Calu3 (cell line): Measurements from ENCODE around the gene PLEKHB1. TPM values are rescaled to one million over a fixed set of nuclear protein-coding genes. Genes with fewer than 3 reads are reported as not detected.

Source experiments
- BruUV-seq: library from RNA; stranded (reverse); fragments of 400-500 nt; replicated peaks from 2 replicates; lab custom pipeline; 2021; lab: Mats Ljungman, UMichigan
- CTCF ChIA-PET: fragments of 300-600 bp; sonication (Branson Sonifier 250); formaldehyde crosslinking; loops from one replicate; lab custom pipeline; 2022; ENCODE audit warnings: antibody characterized with exemption; lab: Charles Lee
- DNase-seq: peaks from one replicate; pipeline ENCODE4 v3.0.0; 2022
- H3K27ac Mint-ChIP-seq: one replicate; pipeline ENCODE4 v1.8.0; 2022; ENCODE audit warnings: mixed read lengths; ENCODE audit not compliant: unreplicated experiment
- H3K27me3 Mint-ChIP-seq: one replicate; pipeline ENCODE4 v1.8.0; 2022; ENCODE audit warnings: mixed read lengths; ENCODE audit not compliant: unreplicated experiment
- H3K36me3 Mint-ChIP-seq: one replicate; pipeline ENCODE4 v1.8.0; 2022; ENCODE audit warnings: mild to moderate bottlenecking, moderate library complexity, mixed read lengths; ENCODE audit not compliant: insufficient read depth, unreplicated experiment
- H3K4me1 Mint-ChIP-seq: one replicate; pipeline ENCODE4 v1.8.0; 2022; ENCODE audit warnings: mild to moderate bottlenecking, low read depth, mixed read lengths; ENCODE audit not compliant: unreplicated experiment
- H3K4me3 Mint-ChIP-seq: one replicate; pipeline ENCODE4 v1.8.0; 2022; ENCODE audit warnings: mild to moderate bottlenecking, low read depth, moderate library complexity, mixed read lengths; ENCODE audit not compliant: unreplicated experiment
- H3K9me3 Mint-ChIP-seq: one replicate; pipeline ENCODE4 v1.8.0; 2022; ENCODE audit warnings: low read depth, mixed read lengths; ENCODE audit not compliant: unreplicated experiment
- intact Hi-C: fragments of 100-400 bp; cut with micrococcal nuclease; formaldehyde crosslinking; loops from one replicate; pipeline ENCODE4 v1.10.0; 2022; ENCODE audit not compliant: unreplicated experiment
- total RNA-seq: library from RNA; stranded (reverse); gene quantifications from 2 replicates; pipeline ENCODE4 v1.2.3, GENCODE V29; 2022
- TF ChIP-seq, protein P1 (sequence below): fragments of 200-600 bp; IDR thresholded peaks from one replicate; pipeline ENCODE4 v1.8.0; 2022; ENCODE audit warnings: antibody characterized with exemption; ENCODE audit not compliant: unreplicated experiment

The PLEKHB1 gene
- total RNA-seq, 1 experiment from 2014 or later: 127 TPM

DNA sequence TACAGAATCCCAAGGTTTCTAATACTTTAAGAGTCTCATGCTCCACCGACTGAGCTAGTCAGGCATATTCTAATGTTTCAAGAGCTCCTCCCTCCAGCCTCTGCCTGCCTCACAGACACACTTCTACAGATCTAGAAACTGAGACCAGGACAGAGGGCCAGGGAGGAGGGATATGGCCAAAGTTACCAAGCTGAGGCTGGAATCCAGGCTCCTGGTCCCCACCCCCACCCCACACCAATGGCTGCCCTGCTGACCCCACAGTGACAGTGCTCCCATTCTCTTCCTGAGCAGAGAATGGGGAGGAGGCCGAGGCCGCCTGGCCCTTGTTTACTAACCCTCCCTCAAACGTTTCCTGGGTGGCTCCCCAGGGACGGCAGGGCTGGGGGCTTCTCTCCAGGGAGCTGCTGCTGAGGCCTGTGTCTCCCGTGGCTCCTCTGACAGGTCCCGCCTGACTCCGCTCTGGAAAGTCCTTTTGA is 2.2 kb downstream of the PLEKHB1 start:
- Mint-ChIP-seq H3K36me3 (peaks cover 19% of the 10 kb centered on the region), H3K9me3 (no peaks in the 10 kb centered on the region), H3K27me3 (peaks cover 12% of the 10 kb centered on the region), H3K27ac (peak overlapping the region; percentile 24), H3K4me1 (peaks cover 66% of the 10 kb centered on the region), H3K4me3 (no peak overlapping the region)
- CTCF ChIA-PET: interaction anchor here (2.0 kb wide), 1 partner anchor 23 kb away, joined by 8 read pairs; no protein-coding TSS in a partner anchor
- no TSS peak for BruUV-seq
- DNase-seq: no peak
- intact Hi-C loops: no loop called here
- TF ChIP-seq, protein P1, sequence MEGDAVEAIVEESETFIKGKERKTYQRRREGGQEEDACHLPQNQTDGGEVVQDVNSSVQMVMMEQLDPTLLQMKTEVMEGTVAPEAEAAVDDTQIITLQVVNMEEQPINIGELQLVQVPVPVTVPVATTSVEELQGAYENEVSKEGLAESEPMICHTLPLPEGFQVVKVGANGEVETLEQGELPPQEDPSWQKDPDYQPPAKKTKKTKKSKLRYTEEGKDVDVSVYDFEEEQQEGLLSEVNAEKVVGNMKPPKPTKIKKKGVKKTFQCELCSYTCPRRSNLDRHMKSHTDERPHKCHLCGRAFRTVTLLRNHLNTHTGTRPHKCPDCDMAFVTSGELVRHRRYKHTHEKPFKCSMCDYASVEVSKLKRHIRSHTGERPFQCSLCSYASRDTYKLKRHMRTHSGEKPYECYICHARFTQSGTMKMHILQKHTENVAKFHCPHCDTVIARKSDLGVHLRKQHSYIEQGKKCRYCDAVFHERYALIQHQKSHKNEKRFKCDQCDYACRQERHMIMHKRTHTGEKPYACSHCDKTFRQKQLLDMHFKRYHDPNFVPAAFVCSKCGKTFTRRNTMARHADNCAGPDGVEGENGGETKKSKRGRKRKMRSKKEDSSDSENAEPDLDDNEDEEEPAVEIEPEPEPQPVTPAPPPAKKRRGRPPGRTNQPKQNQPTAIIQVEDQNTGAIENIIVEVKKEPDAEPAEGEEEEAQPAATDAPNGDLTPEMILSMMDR: no peak

DNA sequence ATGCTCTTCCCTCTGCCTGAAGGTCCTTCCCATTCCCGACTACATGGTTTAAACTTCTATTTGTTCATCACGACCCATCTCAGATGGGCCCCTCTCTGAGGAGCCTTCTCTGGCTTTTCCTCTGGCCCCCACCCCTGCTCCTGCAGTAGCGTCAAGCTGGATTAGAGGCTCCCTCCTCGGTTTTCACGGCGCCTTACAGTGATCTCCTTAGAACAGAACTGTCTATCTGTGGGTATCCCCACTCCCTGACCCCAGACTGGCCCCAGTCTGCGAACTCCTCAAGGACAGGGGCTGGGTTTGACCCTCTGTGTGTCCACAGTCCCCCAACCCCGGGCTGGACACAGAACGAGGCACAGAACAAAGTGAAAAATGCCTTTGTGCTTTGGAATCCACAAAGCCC is 2.8 kb downstream of the PLEKHB1 start:
- no TSS peak for BruUV-seq
- TF ChIP-seq, protein P1: no peak
- Mint-ChIP-seq H3K36me3 (peaks cover 21% of the 10 kb centered on the region), H3K27ac (peak overlapping the region; percentile 24), H3K4me3 (no peak overlapping the region), H3K27me3 (peaks cover 12% of the 10 kb centered on the region), H3K9me3 (no peaks in the 10 kb centered on the region), H3K4me1 (peaks cover 72% of the 10 kb centered on the region)
- intact Hi-C loops: no loop called here
- no peak for DNase-seq
- CTCF ChIA-PET: interaction anchor here (0.5 kb wide), 1 partner anchor 1582 kb away, joined by 3 read pairs; no protein-coding TSS in a partner anchor

- CTCF ChIA-PET: no interaction called here
- H3K27ac Mint-ChIP-seq: peak overlapping the region; percentile 90
- H3K4me3 Mint-ChIP-seq: no peak overlapping the region
- peaks cover 11% of the 10 kb centered on the region for H3K27me3 Mint-ChIP-seq
- TF ChIP-seq, protein P1: no peak
- DNase-seq: no peak
- intact Hi-C loops: no loop called here
- no peaks in the 10 kb centered on the region for H3K9me3 Mint-ChIP-seq
- peaks cover 21% of the 10 kb centered on the region for H3K36me3 Mint-ChIP-seq
- peaks cover 79% of the 10 kb centered on the region for H3K4me1 Mint-ChIP-seq
- no TSS peak for BruUV-seq
These were observed 4.0 kb downstream of the PLEKHB1 start for GRCh38 chr11:73650400-73650799.

DNA sequence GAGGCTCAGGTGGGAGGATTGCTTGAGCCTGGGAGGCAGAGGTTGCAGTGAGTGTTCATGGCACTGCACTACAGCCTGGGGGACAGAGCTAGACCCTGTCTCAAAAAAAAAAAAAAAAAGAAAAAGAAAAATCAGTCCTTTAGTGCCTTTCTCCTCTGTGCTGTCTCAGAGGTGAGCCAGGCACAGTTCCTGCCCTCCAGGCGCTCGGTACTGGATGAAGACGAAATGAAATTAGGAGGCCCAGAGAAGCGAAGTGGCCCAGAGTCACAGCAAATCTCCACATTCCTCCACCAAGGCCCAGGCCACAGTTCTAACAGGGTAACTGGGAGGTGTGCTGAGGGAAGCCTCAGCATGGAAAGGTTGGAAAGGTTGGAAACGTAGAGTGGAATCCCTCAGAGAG is 4.9 kb downstream of the PLEKHB1 start:
- peaks cover 26% of the 10 kb centered on the region for H3K36me3 Mint-ChIP-seq
- TF ChIP-seq, protein P1: no peak
- CTCF ChIA-PET: interaction anchor here (0.6 kb wide), 1 partner anchor 64 kb away, joined by 3 read pairs; no protein-coding TSS in a partner anchor
- no peak for DNase-seq
- BruUV-seq: no TSS peak
- no peaks in the 10 kb centered on the region for H3K9me3 Mint-ChIP-seq
- peaks cover 79% of the 10 kb centered on the region for H3K4me1 Mint-ChIP-seq
- no peak overlapping the region for H3K4me3 Mint-ChIP-seq
- H3K27ac Mint-ChIP-seq: peak overlapping the region; percentile 90
- intact Hi-C loops: no loop called here
- peaks cover 3% of the 10 kb centered on the region for H3K27me3 Mint-ChIP-seq
